Caki2 (cell line): ENCODE measurements around the gene TMEM141. TPM values are rescaled to one million over a fixed set of nuclear protein-coding genes. Genes with fewer than 3 reads are reported as not detected.
"Not testable (repeated sequence)": the region's sequence is repeated elsewhere in the genome, so short reads cannot be mapped to it uniquely, and the experiment has no call there.

ENCODE experiments used
- DNase-seq: peaks from one replicate; pipeline ENCODE4 v3.0.0-alpha.2; 2015; ENCODE audit warnings: low read depth
- in situ Hi-C: cut with HindIII; loops from 2 replicates; pipeline ENCODE4 v1.10.0; 2016; ENCODE audit warnings: low sequenced_read_pairs, low pct_unique_long_range_greater_than_20kb, mixed read lengths
- total RNA-seq: library from RNA; depleted of rRNA; stranded (reverse); fragments of >200 nt; shearing (Covaris generic); gene quantifications from 2 replicates; pipeline ENCODE4 v1.2.3, GENCODE V29; 2014; ENCODE audit warnings: low replicate concordance

TMEM141 gene
- total RNA-seq, 1 experiment from 2014 or later: 313 TPM

DNA sequence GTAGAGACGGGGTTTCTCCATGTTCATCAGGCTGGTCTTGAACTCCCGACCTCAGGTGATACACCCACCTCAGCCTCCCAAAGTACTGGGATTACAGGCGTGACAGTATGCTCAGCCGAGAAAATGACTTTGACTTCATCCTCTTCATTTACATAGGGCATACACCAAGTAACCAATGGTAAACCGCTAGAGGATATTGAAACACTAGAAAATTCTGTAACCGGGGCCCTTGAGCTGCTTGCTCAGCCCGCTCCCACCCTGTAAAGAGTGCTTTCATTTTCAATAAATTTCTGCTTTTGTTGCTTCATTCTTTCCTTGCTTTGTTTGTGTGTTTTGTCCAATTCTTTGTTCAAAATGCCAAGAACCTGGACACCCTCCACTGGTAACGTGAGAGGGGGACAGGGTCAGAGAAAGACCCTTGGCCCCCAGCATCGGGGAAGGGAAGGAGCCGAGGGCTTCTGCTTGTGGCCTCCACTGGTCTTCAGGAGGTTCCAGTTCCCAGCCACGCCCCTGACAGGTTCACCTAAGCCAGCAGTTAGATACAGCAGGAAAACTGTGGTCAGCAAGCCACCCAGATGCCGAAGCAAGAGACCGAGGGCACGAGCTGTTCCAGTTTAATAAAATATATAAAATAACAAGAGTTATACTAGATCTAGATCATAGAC lies 25.3 kb upstream of the TMEM141 start:
- in situ Hi-C loops, DNase-seq: not testable (repeated sequence)

- peak; percentile 73 for DNase-seq
- in situ Hi-C loops: not testable (repeated sequence)
Measured at GRCh38 chr9:136766410-136767120, 24.6 kb upstream of the TMEM141 start.

DNA sequence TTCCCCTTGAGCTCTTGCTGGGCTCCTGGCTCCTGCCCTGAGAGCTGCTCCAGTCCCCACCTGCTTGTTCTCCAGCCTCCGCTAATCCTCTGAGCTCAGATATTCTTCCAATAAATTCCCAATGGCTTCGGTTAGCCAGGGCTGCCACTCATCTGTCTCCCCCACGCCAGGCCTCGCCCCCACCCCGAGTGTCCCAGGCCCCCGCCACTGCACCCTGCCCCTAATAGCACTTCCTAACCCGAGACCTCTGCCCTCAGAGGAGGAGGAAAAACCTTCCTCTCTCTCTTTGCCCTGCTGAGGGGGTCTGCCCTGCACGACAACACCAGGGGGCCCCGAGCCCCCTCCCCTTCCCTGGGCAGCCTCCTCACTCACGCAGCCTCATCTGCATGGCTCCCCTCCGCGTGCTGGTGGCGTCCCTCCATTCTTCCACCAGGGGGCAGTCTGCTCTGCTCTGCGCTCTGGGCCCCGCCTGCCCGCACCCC lies 21.4 kb upstream of the TMEM141 start:
- DNase-seq: no peak
- in situ Hi-C loops: no loop called here

DNA sequence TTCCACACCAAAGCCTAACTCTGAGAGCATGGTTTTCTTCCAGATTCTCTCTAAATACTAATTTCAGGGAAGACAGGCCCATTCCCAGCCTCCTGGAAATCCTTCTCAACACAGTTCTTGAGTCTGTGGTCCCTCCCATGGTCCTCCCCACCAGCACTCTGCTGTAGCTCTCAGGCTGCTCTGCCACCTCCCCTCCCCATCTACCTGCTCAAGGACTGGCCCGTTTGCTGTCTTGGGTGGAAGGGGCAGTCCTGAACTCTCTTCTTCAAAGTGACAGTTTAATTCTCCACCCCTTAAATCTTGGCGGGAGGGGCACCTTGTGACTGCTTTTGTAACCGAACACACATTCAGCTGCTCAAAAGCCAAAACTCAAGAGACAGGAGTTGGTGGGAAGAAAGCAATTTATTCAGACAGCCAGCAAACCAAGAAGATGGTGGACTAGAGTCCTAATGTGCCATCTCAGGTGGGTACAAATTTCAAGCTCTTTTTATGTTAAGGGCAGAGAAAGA lies 19.2 kb upstream of the TMEM141 start:
- no peak for DNase-seq
- in situ Hi-C loops: no loop called here

GRCh38 chr9:136773386-136774044 lies 17.6 kb upstream of the TMEM141 start:
- peak; percentile 33 for DNase-seq
- in situ Hi-C loops: no loop called here

DNA sequence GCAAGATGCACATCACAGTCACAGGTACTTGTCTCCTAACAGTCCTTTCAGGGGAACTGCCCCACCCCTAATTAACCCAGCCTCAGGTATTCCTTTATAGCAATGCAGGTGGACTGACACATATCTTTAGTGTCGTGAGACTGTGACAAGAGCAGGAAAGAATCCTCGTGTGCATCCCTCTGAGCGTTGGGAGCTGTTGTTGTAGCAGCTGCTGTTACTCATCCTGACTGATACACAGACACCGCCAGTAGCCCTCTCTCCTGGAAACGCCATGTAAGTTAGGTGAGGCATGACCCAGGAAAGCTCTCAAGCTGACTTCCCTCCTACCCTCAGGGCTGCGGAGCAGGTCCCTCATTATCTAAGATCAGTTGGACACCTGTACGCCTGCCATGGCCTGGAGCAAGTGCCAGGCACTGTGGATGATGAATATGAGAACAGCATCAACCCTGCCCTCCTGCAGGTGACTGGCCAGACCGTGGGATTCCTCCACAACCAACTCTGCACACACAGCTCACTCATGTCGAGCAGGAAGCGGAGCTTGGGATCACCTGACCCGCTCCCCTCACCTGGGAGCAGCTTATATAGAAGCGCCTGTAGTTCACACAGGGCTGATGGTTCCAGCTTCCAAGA lies 16.6 kb upstream of the TMEM141 start:
- in situ Hi-C loops: no loop called here
- no peak for DNase-seq

DNA sequence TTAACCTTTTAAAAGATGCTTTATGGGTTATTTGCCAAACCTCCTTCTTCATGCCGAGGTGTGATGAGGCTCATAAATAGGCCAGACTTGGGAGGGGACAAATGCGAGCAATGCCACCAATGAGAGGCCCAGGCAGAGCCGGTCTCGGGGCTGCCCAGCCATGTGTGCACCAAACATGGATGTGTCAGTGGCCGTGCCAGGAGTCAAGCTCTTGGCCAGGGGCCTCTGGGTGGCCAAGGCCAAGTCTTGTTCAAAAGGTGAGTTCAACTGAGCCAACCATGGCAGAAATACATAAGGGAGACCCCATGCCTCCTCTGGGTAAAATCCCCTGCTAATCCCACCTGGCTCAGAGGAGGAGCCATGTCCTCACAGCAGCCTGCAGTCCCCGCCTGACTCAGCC lies 16.0 kb upstream of the TMEM141 start:
- in situ Hi-C loops: no loop called here
- DNase-seq: no peak

DNA sequence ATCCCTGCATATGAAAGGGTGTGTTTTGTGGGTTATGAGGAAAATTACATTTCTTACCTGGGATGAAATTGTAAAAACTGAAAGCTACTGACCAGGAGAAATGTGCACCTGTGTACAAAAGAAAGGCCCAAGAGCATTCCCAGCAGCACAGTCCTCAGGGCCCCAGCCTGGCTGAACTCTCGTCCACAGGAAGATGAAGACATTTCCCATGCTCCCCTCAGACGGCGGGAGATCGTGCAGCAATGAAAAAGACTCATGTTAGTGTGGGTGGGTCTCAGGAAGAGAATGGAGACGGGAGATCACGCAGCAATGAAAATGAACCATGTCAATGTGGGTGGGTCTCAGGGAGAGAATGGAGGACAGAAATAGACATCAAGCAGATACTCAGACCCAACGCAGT lies 14.2 kb upstream of the TMEM141 start:
- no peak for DNase-seq
- in situ Hi-C loops: no loop called here

GRCh38 chr9:136777359-136777758 lies 13.8 kb upstream of the TMEM141 start:
- DNase-seq: no peak
- in situ Hi-C loops: no loop called here

GRCh38 chr9:136779808-136780207 lies 11.3 kb upstream of the TMEM141 start:
- in situ Hi-C loops: no loop called here
- no peak for DNase-seq

DNA sequence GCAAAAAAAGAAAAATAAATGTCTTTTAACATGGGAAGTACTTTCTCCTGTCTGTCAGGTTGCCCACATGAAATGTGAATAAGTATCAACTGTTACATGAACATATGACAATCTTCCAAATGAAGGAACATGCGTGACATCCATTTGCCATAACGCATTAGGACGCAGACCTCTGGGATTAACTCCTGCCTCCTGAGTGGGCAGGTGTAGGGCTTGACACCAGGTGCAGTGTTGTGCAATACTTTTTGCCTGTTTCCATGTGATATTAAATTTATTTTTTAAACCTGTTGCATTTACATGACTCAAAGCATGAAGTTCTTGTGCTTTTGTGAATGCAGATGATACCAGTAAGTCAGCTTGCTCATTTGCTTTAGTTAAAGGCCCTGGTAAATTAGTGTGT lies 8.7 kb upstream of the TMEM141 start:
- in situ Hi-C loops: no loop called here
- no peak for DNase-seq

- in situ Hi-C loops: no loop called here
- DNase-seq: peak; percentile 32
Measured at GRCh38 chr9:136784249-136784996, 6.7 kb upstream of the TMEM141 start.

DNA sequence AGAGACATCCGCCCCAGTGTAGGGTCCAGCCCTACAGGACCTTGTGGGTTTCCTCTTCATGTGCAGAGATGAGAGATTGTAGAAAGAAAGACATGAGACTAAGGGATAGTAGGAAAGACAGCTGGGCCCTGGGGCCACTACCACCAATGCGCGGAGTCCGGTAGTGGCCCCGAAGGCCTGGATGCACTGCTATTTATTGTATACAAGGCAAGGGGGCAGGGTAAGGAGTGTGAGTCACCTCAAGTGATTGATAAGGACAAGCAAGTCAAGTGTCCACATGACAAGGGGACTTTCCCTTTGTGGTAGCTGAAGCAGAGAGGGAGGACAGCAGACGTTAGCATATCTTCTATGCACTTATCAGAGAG lies 6.2 kb upstream of the TMEM141 start:
- in situ Hi-C loops: no loop called here
- peak; percentile 84 for DNase-seq

GRCh38 chr9:136785565-136786355 lies 5.4 kb upstream of the TMEM141 start:
- DNase-seq: peak; percentile 86
- in situ Hi-C loops: not testable (repeated sequence)

GRCh38 chr9:136786451-136786850 lies 4.7 kb upstream of the TMEM141 start:
- no peak for DNase-seq
- in situ Hi-C loops: no loop called here

DNA sequence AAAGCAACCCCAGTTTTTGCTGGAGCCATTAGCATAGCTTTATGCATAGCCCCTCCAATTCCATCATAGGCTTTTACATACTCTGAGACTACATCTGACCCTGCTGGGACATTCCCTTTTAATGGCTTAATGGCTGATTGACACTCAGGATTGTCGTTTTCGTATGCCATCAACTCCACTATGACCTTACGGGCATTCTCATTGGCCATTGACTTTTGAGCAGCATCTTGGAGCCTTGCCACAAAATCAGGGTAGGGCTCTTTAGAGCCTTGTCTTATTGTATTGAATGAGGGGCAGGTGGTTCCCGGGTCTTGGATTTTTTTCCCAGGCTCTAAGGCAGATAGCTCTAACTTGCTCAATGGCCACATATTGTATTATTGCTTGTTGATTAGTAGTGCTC lies 4.2 kb upstream of the TMEM141 start:
- in situ Hi-C loops, DNase-seq: not testable (repeated sequence)

DNA sequence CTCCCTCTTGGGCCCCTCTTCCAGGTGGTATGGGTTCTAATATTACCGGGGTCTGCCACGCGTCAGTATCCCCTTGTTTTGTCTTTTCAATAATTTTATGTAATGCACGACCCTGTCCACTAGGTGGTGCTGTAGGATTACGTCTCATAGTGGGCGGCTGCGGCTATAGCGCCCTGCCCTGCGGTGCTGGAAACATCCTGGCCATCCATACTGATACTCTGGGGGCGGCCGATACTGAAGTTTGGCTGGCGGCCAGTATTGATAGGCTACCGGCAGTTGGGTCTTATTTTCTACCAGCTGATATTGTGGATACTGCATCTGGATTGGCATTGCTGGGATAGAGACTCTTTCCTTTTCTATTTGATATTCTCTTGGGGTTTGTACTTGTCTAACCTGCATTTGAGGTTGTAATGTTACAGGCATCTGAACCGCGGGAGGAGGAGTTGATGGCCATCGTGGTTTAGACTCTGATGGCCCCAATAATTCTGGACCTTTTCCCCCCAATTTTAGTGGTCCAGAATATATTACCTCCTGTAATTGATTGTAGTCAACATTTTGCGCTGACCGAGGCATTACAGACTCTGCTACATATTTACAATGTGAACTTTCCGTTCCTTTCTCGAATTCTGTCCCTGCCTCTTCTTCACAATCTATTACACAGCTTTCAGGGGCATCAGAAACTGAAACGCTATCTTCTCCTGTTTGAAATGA lies 3.3 kb upstream of the TMEM141 start:
- peak; percentile 66 for DNase-seq
- in situ Hi-C loops: no loop called here
